Breast epithelium (tissue), 3 donors: ENCODE data around the gene HOXC10.

Source experiments
- CTCF ChIP-seq, 3 donors: fragments of 450-650 bp; IDR thresholded peaks; one replicate each; pipeline ENCODE4 v1.5.1; 2016 to 2017; ENCODE audit warnings: antibody characterized with exemption in 3 of 3, mild to moderate bottlenecking in 3 of 3, moderate library complexity in 3 of 3
- POLR2A ChIP-seq: fragments of 450-650 bp; IDR thresholded peaks from one replicate; pipeline ENCODE4 v1.6.1; 2016; ENCODE audit warnings: antibody characterized with exemption, mild to moderate bottlenecking, moderate library complexity

- no peak for TF ChIP-seq CTCF (IDR thresholded peaks at IDR 0.05)
- no peak for TF ChIP-seq POLR2A
These were observed 16.6 kb downstream of the HOXC10 start for GRCh38 chr12:54001283-54002187.
